NCI-H345 treated with DMSO at 0.1 percent for 48 hours (cell line): ENCODE measurements around the gene ATP8A2.

Experiments
- DNase-seq: peaks from one replicate; lab custom pipeline; 2025; ENCODE audit not compliant: unreplicated experiment; lab: John Stamatoyannopoulos, UW

Gene ATP8A2

DNA sequence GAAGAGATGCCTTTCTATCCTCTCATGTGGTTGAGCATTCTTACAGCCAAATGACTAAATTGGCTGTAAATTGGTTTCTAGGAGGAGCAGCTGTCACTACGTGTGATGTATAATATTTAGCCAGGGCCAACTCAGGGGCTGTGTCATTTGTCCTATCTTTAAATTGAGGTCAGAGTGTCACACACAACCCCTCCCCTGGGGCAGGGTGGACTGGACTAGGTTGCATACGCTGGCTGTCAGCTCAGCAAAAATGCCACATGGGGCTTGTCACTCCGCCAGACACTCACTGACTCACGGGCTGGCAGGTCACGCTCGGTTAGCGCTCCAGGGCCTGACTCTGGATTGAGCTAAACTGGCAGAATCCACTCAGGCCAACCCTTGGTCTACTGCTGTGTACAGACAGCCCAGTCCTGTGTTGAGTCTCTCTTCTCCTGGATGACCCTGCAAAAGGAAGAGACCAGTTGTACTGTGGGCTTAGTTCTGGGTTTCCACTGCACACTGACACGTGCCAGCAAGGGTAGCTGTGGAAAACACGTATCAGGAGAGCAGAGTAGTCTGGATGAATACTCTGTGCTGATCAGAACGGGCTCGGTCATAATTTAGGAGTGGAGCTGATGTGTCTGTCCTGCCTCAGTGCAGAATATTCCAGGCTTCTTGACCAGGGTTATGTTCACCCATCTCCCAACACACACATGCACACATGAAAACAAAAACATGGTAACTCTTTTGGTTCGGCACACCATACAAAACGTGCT, 650.9 kb downstream of the ATP8A2 start:
- peak; percentile 29 for DNase-seq

DNA sequence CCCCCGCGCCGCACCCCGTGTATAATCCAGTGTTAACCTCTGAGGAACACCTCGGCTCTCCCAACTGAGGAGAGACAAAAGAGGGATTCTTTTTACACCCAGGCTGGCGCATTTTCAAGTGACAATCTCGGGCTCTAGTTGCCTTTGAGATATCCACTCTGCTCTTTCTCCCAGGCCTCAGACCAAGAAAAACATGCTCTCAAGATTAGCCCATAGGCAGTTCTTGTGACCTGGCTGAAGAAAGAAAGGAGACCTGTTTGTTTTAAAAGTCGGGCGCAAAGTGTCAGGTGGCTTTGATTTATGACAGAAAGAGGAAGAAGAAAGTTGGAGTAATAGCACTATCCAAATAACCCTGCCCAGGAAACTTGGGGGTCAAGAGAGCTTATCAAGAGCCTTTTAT, 652.8 kb downstream of the ATP8A2 start:
- DNase-seq: no peak

DNA sequence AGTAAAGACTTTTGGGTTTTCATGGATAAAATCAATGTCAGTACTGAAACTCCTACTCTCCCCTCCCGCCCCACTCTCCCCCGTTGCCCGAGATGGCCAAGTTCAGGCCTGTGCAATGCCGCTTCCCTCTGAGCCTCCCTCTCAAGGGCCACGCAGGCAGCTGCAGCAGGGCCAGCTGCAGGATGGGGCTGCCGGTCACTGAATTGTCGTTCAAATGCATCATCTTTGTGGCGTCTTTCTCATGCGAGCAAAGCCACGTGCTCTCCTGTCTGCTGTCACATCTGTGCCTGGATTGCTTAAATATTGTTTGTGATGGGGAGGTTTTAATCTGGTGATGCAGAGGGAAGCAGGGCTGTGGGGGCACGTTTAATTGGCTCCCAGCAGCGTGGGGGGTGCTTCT, 653.4 kb downstream of the ATP8A2 start:
- DNase-seq: no peak

DNA sequence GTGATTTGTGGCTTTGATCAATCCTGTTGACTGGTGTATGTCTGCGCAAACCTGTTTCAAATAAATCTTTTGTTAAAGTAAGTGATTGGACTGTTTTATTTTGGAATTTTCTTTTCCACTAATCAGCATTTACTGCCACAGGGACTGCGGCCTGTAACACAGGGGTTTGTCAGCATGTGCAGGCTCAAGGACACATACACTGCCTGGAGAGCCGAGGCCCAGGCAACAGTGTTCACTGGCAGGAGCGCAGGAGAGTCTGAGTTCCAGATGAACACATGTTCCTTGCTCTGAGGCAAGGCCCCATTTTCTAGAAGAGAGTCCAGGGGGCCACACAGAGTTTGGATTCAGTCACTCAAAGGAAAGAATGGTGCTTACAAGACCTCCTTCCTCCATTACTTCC, 654.0 kb downstream of the ATP8A2 start:
- no peak for DNase-seq

DNA sequence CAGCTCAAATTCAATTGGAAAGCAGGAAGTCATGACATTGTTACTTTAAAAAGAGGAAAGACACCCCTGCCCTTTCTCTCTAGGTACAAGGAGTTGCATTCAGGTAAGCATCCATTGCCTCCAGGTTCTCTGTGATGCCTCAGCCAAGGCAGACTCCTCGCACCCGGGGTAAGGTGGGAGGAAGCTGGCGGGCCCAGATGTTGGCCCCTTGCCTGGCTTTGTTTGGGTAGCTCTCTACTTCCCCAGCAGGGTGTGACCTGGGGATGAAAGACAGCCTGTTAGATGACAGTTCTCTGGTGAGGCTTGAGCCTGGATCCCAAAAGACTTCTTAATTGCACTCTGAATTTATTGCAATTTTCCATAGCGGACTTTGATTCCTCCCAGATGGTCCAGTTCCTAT, 654.4 kb downstream of the ATP8A2 start:
- DNase-seq: no peak

DNA sequence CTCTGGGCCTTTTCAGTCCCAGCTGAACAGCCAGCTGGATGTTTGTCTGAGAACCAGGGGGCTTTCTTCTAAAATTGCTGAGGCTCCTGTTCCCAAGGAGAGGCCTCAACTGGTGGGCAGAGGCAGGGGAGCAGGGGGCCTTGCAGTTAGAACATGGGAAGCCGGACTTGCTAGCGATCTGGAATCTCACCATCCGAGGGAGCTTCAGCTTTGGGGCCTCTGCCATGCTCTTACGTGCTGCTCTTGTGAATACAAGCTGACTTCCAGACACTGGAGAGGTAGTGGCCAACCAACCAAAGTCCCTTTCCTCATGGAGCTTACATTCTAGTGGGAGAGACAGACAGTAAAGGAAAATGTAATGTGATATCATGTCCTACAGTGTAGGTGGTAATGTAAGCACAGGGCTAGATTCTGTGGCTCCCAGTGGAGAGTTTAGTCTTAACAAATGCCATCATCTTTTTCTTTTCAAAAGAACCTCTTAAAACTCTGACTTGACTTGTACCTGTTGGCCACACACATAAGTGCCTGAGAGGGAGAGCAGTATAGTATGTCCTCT, 657.9 kb downstream of the ATP8A2 start:
- DNase-seq: no peak

DNA sequence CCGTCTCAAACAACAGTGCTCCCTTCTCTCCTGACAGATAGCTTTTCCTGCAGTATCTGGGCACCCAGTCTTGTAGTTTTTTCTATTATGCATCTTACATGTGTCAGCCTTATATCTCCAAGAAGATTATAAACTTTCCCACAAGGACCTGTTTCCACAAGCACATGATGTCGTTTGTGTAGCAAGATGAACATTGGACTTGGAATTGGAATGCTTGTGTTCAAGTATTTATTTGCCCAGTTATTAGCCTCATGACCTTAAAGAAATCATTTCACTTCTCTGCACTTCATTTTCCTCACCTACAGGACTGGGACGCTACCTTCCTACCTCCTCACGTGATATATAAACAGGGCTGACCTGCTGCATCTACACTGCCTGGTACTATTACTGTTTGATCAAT, 658.6 kb downstream of the ATP8A2 start:
- DNase-seq: no peak

DNA sequence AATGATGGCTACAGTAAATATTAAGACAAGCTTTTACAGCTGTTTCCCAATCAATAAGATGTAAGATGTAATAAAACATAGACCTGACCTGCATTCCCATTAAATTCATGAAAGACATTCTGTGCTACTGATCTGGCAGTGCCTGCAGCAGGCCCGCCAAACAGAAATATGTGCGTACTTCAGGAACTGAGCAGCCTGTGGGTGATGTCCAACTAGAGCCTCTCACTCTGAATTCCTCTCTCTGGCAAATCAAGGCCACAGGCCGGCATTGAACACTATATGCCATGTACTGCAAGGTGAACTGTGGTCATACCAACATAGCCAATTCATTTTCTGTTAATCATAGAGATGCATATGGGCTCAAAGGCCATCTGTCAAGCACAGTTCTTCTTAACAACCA, 662.2 kb downstream of the ATP8A2 start:
- no peak for DNase-seq

DNA sequence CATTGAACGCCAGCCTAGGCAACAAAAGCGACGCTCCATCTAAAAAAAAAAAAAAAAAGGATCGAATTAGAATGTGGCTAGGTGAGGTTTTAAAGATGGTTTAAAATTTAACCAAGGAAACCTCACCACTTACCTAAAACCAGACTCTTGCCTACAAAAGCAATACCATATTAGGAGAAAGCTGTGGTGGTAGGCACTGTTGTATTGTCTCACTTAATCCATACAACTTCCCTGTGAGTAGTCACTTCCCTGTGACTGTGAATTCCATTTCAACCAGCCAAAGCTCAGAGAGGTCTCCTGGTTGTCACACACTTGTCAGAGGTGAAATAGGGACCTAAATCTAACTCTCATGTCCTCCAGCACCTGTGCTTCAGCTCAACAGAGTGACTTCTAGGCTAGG, 664.6 kb downstream of the ATP8A2 start:
- no peak for DNase-seq

DNA sequence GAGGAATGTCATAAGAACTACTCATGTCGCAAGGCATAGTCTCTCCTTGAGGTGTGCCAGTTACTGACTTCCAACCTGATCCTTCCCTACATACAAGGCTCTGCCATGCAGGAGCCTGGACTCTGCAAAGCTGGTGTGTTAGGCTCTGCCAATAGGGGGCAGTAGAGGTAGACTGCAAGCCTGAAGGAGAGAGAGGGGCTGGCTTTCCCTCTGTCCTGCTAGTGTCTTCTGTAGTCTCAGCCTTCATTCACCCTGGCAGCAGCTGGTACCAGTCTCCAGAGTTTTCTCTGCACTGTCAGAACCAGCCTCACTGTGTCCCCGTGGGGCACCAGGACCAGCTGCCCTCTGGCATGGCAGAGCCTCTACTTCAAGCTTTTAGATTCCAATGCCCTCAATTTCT, 665.5 kb downstream of the ATP8A2 start:
- no peak for DNase-seq

DNA sequence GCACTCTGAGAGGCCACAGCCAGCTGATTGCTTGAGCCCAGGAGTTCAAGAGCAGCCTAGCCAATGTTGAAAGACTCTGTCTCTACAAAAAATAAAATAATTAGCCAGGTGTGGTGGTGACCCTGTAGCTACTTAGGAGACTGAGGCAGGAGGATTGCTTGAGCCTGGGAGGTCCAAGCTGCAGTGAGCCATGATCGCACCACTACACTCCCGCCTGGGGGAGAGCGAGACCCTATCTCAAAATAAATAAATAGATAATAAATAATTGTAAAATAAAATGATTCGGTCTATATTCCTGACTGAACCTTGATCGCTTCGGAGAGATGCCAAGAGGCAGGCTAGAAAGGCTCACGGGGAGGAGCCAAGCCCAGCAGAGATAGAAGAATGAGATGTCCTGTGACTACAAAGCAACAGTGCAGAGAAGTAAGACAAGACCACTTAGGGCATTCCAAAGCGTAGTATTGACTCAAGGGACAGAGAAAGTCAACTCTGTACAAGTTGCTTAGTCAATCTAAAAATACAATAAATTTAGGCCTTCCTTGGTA, 667.2 kb downstream of the ATP8A2 start:
- DNase-seq: no peak

DNA sequence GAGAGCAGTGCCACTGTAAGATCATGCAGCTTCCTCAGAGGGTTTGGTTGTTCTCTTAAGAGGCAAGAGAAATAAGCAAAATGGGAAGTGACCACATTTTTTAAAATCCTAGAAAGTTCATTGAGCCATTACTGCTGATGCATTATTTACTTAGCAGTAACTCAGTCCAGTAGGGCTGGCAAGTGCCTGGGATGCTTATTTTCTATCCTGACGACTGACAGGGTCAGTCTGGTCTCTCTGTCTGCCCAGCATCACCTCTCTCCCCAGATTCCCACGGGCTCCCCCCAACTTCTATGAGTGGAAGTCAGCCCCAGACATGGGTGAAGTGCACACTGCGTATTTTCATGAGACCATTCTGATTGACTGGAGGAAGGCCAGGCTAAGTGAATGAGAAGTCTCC, 669.7 kb downstream of the ATP8A2 start:
- no peak for DNase-seq

DNA sequence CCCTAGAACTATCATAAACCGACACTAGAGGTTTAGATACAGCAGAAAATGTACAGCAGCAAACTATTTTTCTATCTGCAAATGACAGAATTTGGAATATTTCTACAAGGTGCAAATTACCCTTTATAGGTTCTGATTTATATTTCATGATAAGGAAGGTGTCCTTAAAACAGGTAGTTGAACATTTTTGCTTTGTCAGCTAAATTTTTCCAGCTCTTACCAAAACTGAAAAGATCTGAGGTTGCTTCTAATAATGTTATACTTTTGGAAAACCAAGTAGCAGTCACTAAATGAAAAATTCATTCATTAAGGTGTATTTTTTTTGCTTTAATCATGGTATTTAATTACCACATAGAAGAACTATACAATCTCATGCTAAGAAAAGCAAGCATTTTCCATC, 671.0 kb downstream of the ATP8A2 start:
- no peak for DNase-seq

DNA sequence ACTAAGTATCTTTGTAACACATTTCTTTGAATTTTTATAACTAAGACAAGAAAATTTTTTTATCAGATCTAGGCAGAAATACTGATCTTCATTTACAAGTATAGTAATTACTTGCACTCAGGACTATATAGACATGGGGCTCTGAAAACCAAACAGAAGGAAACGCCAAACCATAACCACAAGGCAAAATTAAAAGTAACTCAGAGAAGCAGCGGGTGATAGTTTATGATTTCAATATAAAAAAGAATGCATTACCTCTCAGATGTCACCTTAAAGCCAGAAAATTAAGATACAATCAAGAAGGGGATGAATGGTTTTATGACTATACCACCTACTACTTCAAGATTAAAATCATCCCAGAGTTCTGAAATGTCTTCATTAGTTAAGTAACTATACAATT, 673.4 kb downstream of the ATP8A2 start:
- no peak for DNase-seq

DNA sequence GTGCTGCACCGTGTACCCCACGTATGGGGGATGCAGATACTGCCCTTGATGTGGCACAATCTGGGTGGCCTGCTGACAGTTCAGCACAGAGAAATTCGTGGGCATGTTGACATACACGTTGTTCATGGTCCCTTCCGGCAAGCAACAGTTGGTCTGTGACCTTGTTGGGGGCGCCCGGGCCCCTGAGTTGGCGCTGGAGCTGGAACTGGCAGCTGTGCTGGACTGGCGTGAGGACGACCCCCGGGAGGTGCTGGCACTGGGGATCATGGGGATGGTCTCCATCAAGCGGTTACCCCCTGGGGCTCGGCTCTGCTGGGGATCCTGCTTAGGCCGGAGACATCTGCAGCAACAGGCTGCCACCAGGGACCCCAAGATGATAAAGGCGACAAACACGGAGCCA, 674.9 kb downstream of the ATP8A2 start:
- DNase-seq: no peak

DNA sequence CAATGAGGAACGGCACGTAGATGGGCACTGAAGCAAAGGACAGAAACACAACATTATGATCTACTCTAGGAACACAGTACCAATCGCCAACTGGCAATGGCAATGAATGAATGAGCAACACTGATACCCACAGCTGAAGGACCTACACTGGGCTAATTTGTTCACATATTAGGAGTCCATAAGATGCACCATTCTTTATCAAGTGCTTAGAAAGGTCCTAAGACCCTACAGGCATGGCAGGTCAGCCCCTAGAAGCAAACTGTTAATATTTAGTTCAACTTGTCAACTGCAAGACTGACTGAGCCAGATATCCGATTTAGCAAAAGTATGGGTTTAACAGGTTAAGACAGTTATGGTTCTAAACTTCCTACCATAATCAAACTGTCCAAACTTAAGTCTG, 675.3 kb downstream of the ATP8A2 start:
- DNase-seq: no peak

DNA sequence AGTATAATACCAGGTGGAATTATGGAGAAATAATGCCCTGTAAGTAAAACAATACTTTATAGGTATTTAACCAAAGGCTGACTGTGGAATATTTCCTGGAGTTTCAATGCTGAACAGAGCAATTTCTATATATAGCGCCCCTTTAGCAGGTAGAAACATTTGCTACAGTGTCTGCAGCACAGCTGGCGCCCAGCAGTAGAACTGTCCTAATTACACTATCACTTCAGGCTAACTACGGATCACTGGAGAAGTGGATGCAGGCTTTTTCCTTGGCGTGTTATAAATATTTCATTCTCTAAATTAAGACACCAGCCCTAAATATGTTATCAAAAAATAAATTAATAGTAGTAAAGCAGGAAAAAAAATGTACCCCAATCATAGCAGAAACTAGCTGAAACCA, 677.0 kb downstream of the ATP8A2 start:
- DNase-seq: no peak

DNA sequence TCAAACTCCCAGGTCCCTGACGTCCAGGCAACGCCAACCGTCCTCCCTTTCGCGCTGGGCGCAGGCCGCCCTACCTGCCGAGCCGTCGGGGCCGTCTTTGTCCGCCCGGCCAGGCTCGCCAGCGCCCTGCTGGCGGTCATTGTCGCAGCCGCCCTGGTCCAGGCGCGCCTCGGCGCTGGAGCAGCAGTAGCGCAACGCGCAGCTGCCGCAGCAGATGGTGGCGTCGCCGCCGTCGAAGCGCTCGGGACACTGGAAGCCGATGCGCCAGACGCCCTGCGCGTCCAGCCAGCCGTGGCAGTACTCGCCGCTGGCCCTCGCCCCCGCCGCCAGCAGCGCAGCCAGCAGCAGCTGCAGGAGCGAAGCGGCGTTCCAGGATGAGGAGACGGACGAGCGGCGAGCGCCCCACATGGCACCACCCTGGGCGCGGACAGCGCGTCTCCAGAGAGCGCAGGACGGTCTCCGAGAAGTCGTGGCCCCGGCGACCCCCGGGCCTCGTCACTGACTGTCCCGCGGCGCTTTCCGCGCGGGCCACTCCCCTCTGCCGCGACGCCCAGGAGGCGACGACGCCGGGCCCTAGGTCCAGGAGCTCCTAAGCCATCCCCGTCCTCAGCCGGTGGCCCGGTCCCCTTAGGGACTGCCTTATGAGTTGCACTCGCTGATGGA, 678.9 kb downstream of the ATP8A2 start:
- DNase-seq: peak; percentile 5

DNA sequence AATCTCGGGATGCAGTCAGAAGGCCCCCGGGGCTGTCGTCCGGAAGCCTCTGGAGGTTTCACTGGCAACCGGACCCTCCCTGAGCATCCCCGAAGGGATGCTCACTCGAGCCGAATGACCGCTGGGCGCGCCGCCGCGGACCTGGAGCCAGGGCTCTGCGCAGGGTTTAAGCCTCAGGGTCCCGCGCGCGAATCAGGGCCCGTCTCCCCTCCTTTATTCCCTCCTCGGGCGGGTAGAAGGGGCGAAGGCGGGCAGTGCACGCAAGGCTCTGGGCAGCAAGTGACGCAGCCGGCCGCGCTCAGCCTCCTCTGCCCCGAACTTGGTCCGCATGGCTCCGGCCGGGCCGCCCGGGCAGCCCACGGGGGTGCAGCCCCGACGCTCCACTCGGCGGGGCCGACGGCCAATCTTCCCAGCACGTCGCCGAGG, 679.5 kb downstream of the ATP8A2 start:
- no peak for DNase-seq

DNA sequence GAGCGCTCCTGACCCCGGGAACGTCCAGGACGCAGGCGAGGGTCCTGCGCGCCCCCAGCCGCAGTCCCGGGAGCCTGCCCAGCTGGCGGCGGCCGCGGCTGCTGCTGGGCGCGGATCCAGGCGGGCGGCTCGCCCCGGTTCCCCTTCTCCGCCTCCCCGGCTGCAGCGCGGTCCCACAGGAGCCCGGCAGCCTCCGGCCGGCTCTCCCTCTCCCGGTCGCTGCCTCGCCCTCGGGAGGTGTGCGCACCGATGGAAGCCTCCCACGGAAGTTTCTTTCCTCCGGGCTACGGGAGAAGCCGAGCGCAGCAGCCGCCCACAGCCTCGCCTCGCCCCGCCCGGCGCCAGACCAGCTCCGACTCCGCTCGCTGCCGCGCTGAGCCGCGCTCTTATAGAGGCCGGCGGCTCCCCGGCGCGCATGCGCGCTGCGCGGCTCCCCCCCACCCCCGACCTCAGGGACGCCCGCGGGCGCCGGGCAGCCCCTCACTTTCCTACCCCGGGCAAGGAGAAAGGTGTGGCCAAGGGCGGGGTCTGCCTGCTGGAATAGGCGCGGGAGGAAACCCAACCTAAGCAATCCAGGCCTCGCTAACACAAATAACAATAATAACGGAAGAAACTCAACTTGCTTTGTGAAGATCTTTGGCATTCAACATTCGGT, 680.0 kb downstream of the ATP8A2 start, which contains the start of gene SHISA2:
Gene SHISA2, minus strand, starts transcription at position 360 of the 655 bp plus-strand sequence. CDS start 1,041 bp downstream, outside the sequence.
- peak; percentile 37 for DNase-seq

DNA sequence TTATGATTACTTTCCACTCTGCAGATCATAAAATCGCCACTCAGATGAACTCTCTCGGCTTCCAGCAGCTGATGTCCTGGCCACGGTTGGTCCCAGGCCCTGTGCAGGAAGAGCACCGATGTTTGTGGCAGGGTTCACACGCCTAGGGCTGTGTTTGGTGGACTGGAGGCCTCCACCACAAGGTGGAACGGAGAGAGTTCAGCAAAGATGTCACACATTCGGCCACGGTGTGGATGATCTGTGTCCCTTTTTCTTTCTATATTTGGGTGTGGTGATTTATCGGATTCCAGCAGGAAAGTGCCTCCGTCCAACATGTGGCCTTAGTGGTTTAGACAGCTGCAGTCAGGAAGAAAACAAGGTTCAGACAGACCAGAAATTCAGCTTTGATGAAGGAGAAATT, 680.6 kb downstream of the ATP8A2 start:
- DNase-seq: no peak
